T47D (cell line): Measurements from ENCODE around the gene TAS1R3.
"Not testable (repeated sequence)": the region's sequence is repeated elsewhere in the genome, so short reads cannot be mapped to it uniquely, and the experiment has no call there.

Experiments used
- DNase-seq, 2 experiments: peaks; one replicate each; pipeline versions ENCODE4 v3.0.0 to v3.0.0-alpha.2; 2011 to 2012; ENCODE audit warnings: low read depth in 1 of 2, low spot score in 1 of 2
- JUND ChIP-seq: IDR thresholded peaks from 2 replicates; pipeline ENCODE4 v1.6.1; 2012; ENCODE audit warnings: low read depth
- in situ Hi-C: cut with HindIII; loops from 2 replicates; pipeline ENCODE4 v1.10.0; 2016; ENCODE audit warnings: low sequenced_read_pairs, low pct_unique_long_range_greater_than_20kb

The TAS1R3 gene

DNA sequence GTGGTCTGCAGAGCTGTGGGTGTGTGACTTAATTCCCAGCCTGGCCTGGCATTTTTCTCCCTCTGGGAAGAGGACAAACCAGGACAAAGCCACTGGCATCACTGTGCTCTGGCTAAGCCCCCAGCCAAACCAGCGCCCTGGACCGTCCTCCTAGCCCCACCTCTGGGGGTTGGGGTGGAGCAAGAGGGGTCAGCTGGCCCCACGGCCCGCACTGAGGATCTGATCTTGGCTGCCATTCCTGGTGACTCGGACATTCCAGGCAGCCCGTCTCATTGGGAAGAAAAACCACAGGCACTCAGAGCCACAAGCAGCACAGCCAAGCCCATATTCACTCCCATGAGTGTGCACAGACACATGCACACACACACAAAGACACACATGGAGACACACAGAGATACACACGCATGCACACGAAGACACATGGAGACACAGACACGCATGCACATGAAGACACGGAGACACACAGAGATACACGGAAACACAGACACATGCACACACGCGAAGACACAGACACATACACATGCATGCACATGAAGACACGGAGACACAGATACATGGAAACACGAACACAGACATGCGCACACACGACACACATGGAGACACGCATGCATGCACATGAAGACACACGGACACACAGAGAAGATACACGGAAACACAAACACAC, 29.6 kb downstream of the TAS1R3 start:
- TF ChIP-seq JUND: no peak
- peak; percentile 57 to 76 for DNase-seq
- in situ Hi-C loops: no loop called here

DNA sequence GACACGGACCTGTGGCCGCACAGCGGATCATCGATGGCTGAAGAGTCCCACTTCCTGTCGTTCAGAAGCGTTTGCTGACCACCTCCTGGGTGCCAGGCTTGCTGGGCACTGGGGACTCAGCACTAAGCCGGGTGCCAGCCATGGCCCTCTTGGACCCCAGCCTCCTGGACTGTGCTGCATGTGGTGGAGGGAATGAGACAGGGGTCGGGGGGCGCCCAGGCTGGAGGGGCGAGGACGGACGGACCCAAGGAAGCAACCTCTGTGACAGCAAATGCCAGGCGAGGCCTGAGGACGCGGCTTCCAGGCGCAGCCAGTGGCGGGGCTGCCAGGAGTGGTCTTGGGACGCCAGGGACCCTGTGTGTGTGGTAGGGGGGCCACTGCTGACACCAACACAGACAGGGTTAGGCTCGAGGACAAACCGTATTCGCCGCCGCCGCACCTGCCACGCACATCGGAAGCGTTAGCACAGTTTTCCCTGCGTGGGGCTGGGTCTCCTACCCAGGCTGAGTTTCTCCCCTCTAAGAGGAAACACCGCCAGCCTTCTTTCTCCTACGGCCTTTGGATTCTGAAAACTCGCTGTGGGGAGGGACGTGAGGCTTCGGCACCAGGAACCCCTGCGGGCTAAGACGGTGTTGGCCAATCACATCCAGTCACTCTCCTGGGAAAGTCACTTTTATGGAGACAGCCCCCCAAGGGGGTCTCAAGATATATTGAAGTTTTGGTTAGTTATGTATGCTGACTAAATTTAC, 30.3 kb downstream of the TAS1R3 start:
- in situ Hi-C loops: no loop called here
- no peak for DNase-seq
- TF ChIP-seq JUND: no peak

DNA sequence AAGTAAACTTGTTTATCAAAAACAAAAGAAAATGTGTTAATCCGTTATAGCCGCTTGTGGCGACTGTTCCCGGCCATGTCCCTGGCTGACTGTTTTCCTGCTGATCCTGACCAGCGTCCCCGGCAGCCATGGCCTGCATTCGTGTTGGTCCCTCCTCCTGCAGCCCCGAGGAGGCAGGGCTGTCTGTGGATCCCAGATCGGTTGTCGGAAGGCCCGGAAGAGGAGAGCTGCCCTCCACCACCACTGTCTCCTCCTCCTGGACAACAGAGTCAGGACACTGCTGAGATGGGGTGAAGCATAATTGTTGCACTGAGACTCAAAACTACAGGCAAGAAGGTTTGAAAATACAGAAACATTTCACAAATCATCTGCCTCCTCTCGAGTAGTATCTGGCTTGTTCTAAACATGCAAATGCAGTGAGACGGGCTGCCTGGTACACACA, 30.9 kb downstream of the TAS1R3 start:
- peak in 1 of 2 experiments; percentile 38 for DNase-seq
- TF ChIP-seq JUND: no peak
- in situ Hi-C loops: no loop called here

DNA sequence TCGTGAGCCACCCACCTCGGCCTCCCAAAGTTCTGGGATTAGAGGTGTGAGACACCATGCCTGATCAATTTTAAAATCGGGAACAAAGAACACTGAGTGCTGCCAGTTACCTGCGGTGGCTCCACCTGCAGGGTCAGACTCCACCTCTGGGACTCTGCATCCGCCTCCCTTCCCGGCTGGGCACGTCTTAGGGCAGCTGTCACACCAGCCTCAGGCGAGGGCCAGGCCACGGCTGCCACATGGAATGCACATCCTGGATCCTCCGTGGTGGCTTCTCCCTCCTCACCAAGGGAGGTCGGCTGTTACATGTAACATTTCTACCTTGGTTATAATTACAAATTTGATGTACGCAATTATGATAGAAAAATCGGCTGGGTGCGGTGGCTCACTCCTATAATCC, 33.2 kb downstream of the TAS1R3 start:
- DNase-seq: peak; percentile 55 to 93
- in situ Hi-C loops: no loop called here
- no peak for TF ChIP-seq JUND

DNA sequence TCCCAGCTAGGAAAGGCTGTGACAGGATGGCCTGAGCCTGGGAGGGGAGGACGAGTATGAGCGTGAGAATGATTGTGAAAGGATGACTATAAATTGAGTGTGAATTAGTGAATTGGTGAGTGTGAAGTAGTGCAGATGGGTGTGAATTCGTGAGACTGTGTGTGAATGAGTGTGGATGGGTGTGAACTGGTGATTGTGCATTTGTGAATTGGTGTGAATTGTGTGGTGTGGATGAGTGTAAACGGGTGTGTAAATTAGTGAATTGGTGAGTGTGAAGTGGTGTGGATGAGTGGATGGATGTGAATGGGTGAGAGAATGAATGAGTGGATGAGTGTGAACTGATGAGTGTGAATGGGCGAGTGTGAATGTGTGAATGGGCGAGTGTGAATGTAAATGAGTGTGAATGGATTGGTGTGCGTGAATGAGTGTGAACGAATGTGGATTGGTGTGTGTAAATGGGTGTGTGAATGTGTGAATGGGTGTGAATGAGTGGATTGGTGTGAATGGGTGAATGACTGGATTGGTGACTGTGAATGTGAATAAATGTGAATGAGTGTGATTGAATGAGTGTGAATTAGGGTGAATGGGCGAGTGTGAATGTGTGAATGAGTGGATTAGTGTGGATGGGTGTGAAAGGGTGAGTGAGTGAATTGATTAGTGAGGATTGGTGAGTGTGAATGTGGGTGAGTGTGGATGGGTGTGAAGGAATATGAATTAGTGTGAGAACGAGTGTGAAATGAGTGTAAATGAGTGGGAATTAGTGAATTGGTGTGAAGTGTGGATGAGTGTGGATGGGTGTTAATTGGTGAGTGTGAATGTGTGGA, 35.0 kb downstream of the TAS1R3 start:
- in situ Hi-C loops: no loop called here
- no peak for TF ChIP-seq JUND

DNA sequence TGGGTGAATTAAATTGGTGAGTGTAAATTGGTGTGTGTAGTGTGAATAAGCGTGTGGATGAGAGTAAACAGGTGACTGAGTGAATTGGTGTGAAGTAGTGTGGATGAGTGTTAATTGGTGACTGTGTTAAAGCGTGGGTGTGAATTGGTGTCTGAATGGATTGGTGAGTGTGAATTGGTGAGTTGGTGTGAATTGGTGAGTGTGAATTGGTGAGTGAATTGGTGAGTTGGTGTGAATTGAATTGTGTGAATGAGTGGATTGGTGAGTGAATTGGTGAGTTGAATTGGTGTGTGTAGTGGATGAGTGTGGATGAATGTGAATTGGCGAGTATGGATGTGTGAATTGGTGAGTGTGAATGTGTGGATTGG, 35.6 kb downstream of the TAS1R3 start:
- DNase-seq: no peak
- in situ Hi-C loops: no loop called here
- no peak for TF ChIP-seq JUND

More for the DNA sequence above, 35.0 kb downstream of the TAS1R3 start:
- DNase-seq: no peak

DNA sequence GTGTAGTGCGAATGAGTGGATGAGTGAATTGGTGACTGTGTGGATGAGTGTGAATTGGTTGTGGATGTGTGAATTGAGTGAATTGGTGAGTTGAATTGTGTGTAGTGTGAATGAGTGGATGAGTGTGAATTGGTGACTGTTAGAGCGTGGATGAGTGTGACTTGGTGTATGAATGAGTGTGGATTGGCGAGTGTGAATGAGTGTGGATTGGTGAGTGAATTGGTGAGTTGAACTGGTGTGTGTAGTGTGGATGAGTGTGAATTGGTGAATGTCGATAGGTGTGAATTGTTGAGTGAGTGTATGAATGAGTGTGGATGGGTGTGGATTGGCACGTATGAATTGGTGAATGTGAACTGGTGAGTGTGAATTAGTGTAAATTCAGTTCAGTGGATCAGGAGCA, 36.2 kb downstream of the TAS1R3 start:
- DNase-seq: no peak
- no peak for TF ChIP-seq JUND
- in situ Hi-C loops: no loop called here

DNA sequence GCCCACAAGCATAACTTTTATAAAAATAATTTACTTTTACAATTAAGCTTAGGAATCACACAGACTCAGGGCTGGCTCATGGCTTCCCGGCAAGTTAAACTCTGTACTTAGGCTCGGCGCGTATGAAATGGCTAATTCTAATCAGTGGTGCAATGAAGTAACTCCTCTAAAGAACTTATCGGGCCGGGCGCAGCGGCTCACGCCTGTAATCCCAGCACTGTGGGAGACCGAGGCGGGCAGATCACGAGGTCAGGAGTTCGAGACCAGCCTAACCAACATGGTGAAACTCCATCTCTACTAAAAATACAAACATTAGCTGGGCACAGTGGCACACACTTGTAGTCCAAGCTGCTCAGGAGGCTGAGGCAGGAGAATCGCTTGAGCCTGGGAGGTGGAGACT, 39.0 kb downstream of the TAS1R3 start:
- in situ Hi-C loops, DNase-seq: not testable (repeated sequence)

GRCh38 chr1:1370771-1371300, 39.8 kb downstream of the TAS1R3 start:
- no peak for DNase-seq
- no peak for TF ChIP-seq JUND
- in situ Hi-C loops: no loop called here

GRCh38 chr1:1371364-1371745, 40.3 kb downstream of the TAS1R3 start:
- TF ChIP-seq JUND: no peak
- in situ Hi-C loops: no loop called here
- no peak for DNase-seq

- no peak for TF ChIP-seq JUND
- in situ Hi-C loops: no loop called here
- DNase-seq: peak in 1 of 2 experiments; percentile 60
Observed at GRCh38 chr1:1371746-1372711, 40.9 kb downstream of the TAS1R3 start.
